K562 (cell line): ENCODE data around the gene KRTAP10-12. TPM values are rescaled to one million over a fixed set of nuclear protein-coding genes. Genes with fewer than 3 reads are reported as not detected.
A peak's percentile ranks its signal among the peaks of the same experiment; 100 is the strongest.

Experiments used
- ATAC-seq: fragments of 200-7000 bp; cut with Tn5 transposase; 3 replicates; pipeline ENCODE4 v1.9.1; 2020; ENCODE audit warnings: moderate library complexity
- BruUV-seq: library from RNA; stranded (reverse); fragments of 400-500 nt; replicated peaks from 2 replicates; lab custom pipeline; 2021; lab: Mats Ljungman, UMichigan
- CTCF ChIA-PET: fragments of 300-600 bp; formaldehyde crosslinking; extraction: SDS; loops from one replicate; lab custom pipeline; 2021; ENCODE audit warnings: low intra/inter-chr PET ratio; lab: Yijun Ruan, JAX
- POLR2A ChIA-PET: fragments of 300-600, 350-650 bp; sonication (Branson Sonifier 250); formaldehyde crosslinking; extraction: SDS; loops from one replicate; lab custom pipeline; 2021; ENCODE audit warnings: antibody characterized with exemption, inconsistent platforms; lab: Yijun Ruan, JAX
- DNase-seq, 4 experiments: peaks; one replicate each; pipeline versions ENCODE4 v3.0.0 to v3.0.0-alpha.2; 2011 to 2018; ENCODE audit warnings: low spot score in 3 of 4, mixed read lengths in 3 of 4; ENCODE audit errors: extremely low read depth in 1 of 4
- FAIRE-seq: peaks from 2 replicates; lab custom pipeline; 2011; peaks lifted over from hg19 to GRCh38; lab: Jason Lieb, UNC
- H2AFZ ChIP-seq: 2 replicates; pipeline ENCODE4 v1.6.0; 2011; ENCODE audit warnings: low read depth, low read length, control low read depth, inconsistent platforms
- H3K27ac ChIP-seq: fragments of 200-600 bp; 3 replicates; pipeline ENCODE4 v1.8.0; 2011; ENCODE audit warnings: low read depth, mild to moderate bottlenecking, control low read depth, inconsistent platforms, low read length, moderate library complexity, mixed read lengths; ENCODE audit errors: extremely low read depth
- H3K27me3 ChIP-seq, 2 experiments: fragments of 300-600 bp in 1 of 2; 2 replicates in 1 of 2; 3 replicates in 1 of 2; pipeline versions ENCODE4 v1.6.0 to v1.8.0; 2011; ENCODE audit warnings: inconsistent platforms in 2 of 2, low read length in 2 of 2, mild to moderate bottlenecking in 1 of 2, mixed read lengths in 1 of 2, moderate library complexity in 1 of 2; ENCODE audit not compliant: control insufficient read depth in 2 of 2, insufficient read depth in 2 of 2
- H3K36me3 ChIP-seq: fragments of 300-600 bp; 3 replicates; pipeline ENCODE4 v1.8.0; 2011; ENCODE audit warnings: mild to moderate bottlenecking, low read length, inconsistent platforms; ENCODE audit not compliant: control insufficient read depth, insufficient read depth
- H3K4me1 ChIP-seq, 2 experiments: fragments of 200-600 bp in 1 of 2; replicated peaks in 1 of 2; 2 replicates in 1 of 2; 3 replicates in 1 of 2; pipeline versions ENCODE4 v1.5.1 to v1.8.0; 2011; ENCODE audit warnings: inconsistent platforms in 2 of 2, low read length in 2 of 2, mild to moderate bottlenecking in 1 of 2, mixed read lengths in 1 of 2, moderate library complexity in 1 of 2; ENCODE audit not compliant: control insufficient read depth in 2 of 2, insufficient read depth in 2 of 2
- H3K4me2 ChIP-seq: 2 replicates; pipeline ENCODE4 v1.6.1; 2011; ENCODE audit warnings: low read length, control low read depth, inconsistent platforms, mixed read lengths; ENCODE audit not compliant: insufficient read depth
- H3K4me3 ChIP-seq: fragments of 200-600 bp; sonication (generic), shearing (Covaris generic); 2 replicates; pipeline ENCODE4 v1.5.1; 2016; ENCODE audit warnings: control low read depth, inconsistent platforms
- H3K79me2 ChIP-seq: fragments of 200-600 bp; 3 replicates; pipeline ENCODE4 v1.8.0; 2011; ENCODE audit warnings: low read length, inconsistent platforms; ENCODE audit not compliant: control insufficient read depth, insufficient read depth
- H3K9ac ChIP-seq, 2 experiments: 2 replicates each; pipeline versions ENCODE4 v1.6.0 to v1.6.1; 2011; ENCODE audit warnings: low read depth in 2 of 2, low read length in 2 of 2, control low read depth in 1 of 2, inconsistent platforms in 1 of 2, mild to moderate bottlenecking in 1 of 2, mixed read lengths in 1 of 2; ENCODE audit not compliant: insufficient read depth in 1 of 2
- H3K9me1 ChIP-seq: one replicate; pipeline ENCODE4 v1.6.0; 2011; ENCODE audit warnings: inconsistent platforms, mild to moderate bottlenecking, low read length, moderate library complexity; ENCODE audit not compliant: control insufficient read depth, insufficient read depth
- H3K9me3 ChIP-seq: replicated peaks from 2 replicates; pipeline ENCODE4 v1.5.1; 2011; ENCODE audit warnings: low read depth, low read length, inconsistent platforms; ENCODE audit not compliant: control insufficient read depth, insufficient read depth
- H4K20me1 ChIP-seq: replicated peaks from 2 replicates; pipeline ENCODE4 v1.6.1; 2011; ENCODE audit warnings: low read length, inconsistent platforms, mixed read lengths; ENCODE audit not compliant: control insufficient read depth, insufficient read depth
- ATF6 ChIP-seq: sonication (generic); formaldehyde crosslinking; IDR thresholded peaks from 2 replicates; pipeline ENCODE4 v1.4.0; 2020; ENCODE audit warnings: mild to moderate bottlenecking, missing genetic modification reagents
- BRD9 ChIP-seq: fragments of 450-650 bp; IDR thresholded peaks from 2 replicates; pipeline ENCODE4 v1.6.1; 2018; ENCODE audit warnings: low read depth; ENCODE audit not compliant: partially characterized antibody
- CCNT2 ChIP-seq: IDR thresholded peaks from 2 replicates; pipeline ENCODE4 v1.6.1; 2011; ENCODE audit warnings: borderline replicate concordance, low read depth, mild to moderate bottlenecking, moderate library complexity, mixed read lengths, low read length; ENCODE audit not compliant: insufficient read length; ENCODE audit errors: extremely low read depth
- DACH1 ChIP-seq: fragments of 450-650 bp; IDR thresholded peaks from 2 replicates; pipeline ENCODE4 v1.6.1; 2018; ENCODE audit not compliant: partially characterized antibody
- ETV5 ChIP-seq: sonication (generic); formaldehyde crosslinking; IDR thresholded peaks from 2 replicates; pipeline ENCODE4 v1.4.0; 2020; ENCODE audit warnings: low read depth, mild to moderate bottlenecking, missing genetic modification reagents
- HMG20B ChIP-seq: fragments of 250-450 bp; sonication (Bioruptor Pico); IDR thresholded peaks from 2 replicates; pipeline ENCODE4 v1.5.0; 2021; ENCODE audit warnings: mild to moderate bottlenecking
- HSF4 ChIP-seq: fragments of 250-450 bp; sonication (Bioruptor Pico); IDR thresholded peaks from 2 replicates; pipeline ENCODE4 v2.1.2; 2022; ENCODE audit warnings: mild to moderate bottlenecking, moderate library complexity, borderline replicate concordance
- PML ChIP-seq: IDR thresholded peaks from 2 replicates; pipeline ENCODE4 v1.6.1; 2012; ENCODE audit warnings: low read length, inconsistent platforms
- SNIP1 ChIP-seq: fragments of 450-650 bp; IDR thresholded peaks from 2 replicates; pipeline ENCODE4 v1.7.1; 2017; ENCODE audit warnings: low read depth, mild to moderate bottlenecking
- SP2 ChIP-seq: IDR thresholded peaks from 2 replicates; pipeline ENCODE4 v1.6.1; 2011; ENCODE audit warnings: mild to moderate bottlenecking, low read depth, low read length, moderate library complexity; ENCODE audit not compliant: poor library complexity, severe bottlenecking; ENCODE audit errors: extremely low read depth
- SREBF1 ChIP-seq: fragments of 150-350 bp; IDR thresholded peaks from 2 replicates; pipeline ENCODE4 v1.6.1; 2014; ENCODE audit warnings: antibody characterized with exemption, low read depth, low read length, borderline replicate concordance
- SRSF3 ChIP-seq: fragments of 200-400 bp; formaldehyde crosslinking; IDR thresholded peaks from 2 replicates; pipeline ENCODE4 v1.6.1; 2016; ENCODE audit warnings: mild to moderate bottlenecking, low read length, moderate library complexity; ENCODE audit not compliant: insufficient read depth
- ZBTB17 ChIP-seq: fragments of 450-650 bp; formaldehyde crosslinking; IDR thresholded peaks from 2 replicates; pipeline ENCODE4 v1.4.0; 2020; ENCODE audit warnings: mild to moderate bottlenecking
- ZFP30 ChIP-seq: fragments of 250-450 bp; sonication (Bioruptor Pico); IDR thresholded peaks from 2 replicates; pipeline ENCODE4 v1.8.0; 2022; ENCODE audit warnings: moderate library complexity, mild to moderate bottlenecking, inconsistent platforms, borderline replicate concordance
- ZNF133 ChIP-seq: fragments of 250-450 bp; sonication (Bioruptor Pico); IDR thresholded peaks from 2 replicates; pipeline ENCODE4 v1.4.0; 2020; ENCODE audit warnings: mild to moderate bottlenecking
- ZNF354B ChIP-seq: fragments of 250-450 bp; sonication (Bioruptor Pico); IDR thresholded peaks from 2 replicates; pipeline ENCODE4 v1.4.0; 2020
- ZNF764 ChIP-seq: fragments of 250-450 bp; sonication (Bioruptor Pico); IDR thresholded peaks from 2 replicates; pipeline ENCODE4 v1.4.0; 2020; ENCODE audit warnings: low read depth, mild to moderate bottlenecking, moderate library complexity
- WGBS: fragments of 100-300 bp; shearing (Covaris generic); methylation state at CpG from one replicate; pipeline ENCODE4 v1.1.6; 2016; ENCODE audit warnings: low coverage, mixed read lengths; ENCODE audit not compliant: insufficient coverage; ENCODE audit errors: missing lambda C conversion rate; 5-methylcytosine and 5-hydroxymethylcytosine counted together
- in situ Hi-C: fragments of 300-500 bp; cut with MboI; formaldehyde crosslinking; loops from 4 replicates; pipeline ENCODE4 v1.15.0; 2018; ENCODE audit warnings: inconsistent platforms, mixed read lengths
- intact Hi-C: fragments of 100-400 bp; cut with micrococcal nuclease; formaldehyde crosslinking; loops from 2 replicates; pipeline ENCODE4 v1.14.2; 2022
- polyA plus RNA-seq, 8 experiments: library from polyadenylated mRNA; depleted of rRNA in 4 of 8; stranded (reverse) in 5 of 8; unstranded in 3 of 8; fragments of >200 nt; fragmentation: Nextera tagmentation in 2 of 8; fragmentation: Illumina TruSeq in 1 of 8; extraction: Ambion mirVana in 2 of 8; extraction: Trizol in 1 of 8; gene quantifications; 2 replicates each; pipeline versions ENCODE4 v1.2.1 to v1.2.3, GENCODE V29; 2011 to 2014; ENCODE audit warnings: inconsistent platforms in 1 of 8, missing spikeins in 1 of 8
- total RNA-seq, 7 experiments: library from RNA; depleted of rRNA in 6 of 7; stranded (reverse); fragments of >200 nt in 6 of 7; fragmentation: Illumina TruSeq in 2 of 7; extraction: Trizol in 2 of 7; gene quantifications; 2 replicates each; pipeline versions ENCODE4 v1.2.1 to v1.2.3, GENCODE V29; 2011 to 2021; ENCODE audit warnings: low replicate concordance in 1 of 7

Gene KRTAP10-12
- total and polyA plus RNA-seq, 9 of the 15 experiments (the other 6 are each of a cell fraction or from before 2014, with no cell fraction given), result not detected

GRCh38 chr21:44701023-44701400 is 4.0 kb downstream of the KRTAP10-12 start:
- in situ Hi-C loops (no loop called here), intact Hi-C loops (no loop called here)
- Histone ChIP-seq H3K4me2 (no peak overlapping the region), H3K36me3 (no peaks in the 10 kb centered on the region), H4K20me1 (no peaks in the 10 kb centered on the region; the same call in 1 of the 2 replicates), H3K9me1 (peaks cover 3% of the 10 kb centered on the region), H3K9me3 (no peaks in the 10 kb centered on the region), H3K27ac (no peak overlapping the region), H3K4me3 (no peak overlapping the region), H2AFZ (no peak overlapping the region), H3K27me3 (peaks cover 43 to 83% of the 10 kb centered on the region in 2 experiments), H3K9ac (no peak overlapping the region), H3K4me1 (peaks cover 0 to 7% of the 10 kb centered on the region in 2 experiments; a peak in 1 of 5 replicates)
- POLR2A ChIA-PET, result interaction anchor here (1.1 kb wide), 1 partner anchor 12 kb away, joined by 3 read pairs; no protein-coding TSS in a partner anchor
- DNase-seq, result no peak
- CTCF ChIA-PET, result no interaction called here
- no peak for ATAC-seq
- TF ChIP-seq ZBTB17 (CRISPR knock-in tag) (no peak), ETV5 (CRISPR knock-in tag) (no peak), ZNF354B (CRISPR knock-in tag) (no peak), HSF4 (CRISPR knock-in tag) (no peak), ATF6 (CRISPR knock-in tag) (no peak), ZNF764 (CRISPR knock-in tag) (no peak), HMG20B (CRISPR knock-in tag) (no peak), ZNF133 (no peak), CCNT2 (no peak), SNIP1 (no peak), BRD9 (no peak), SP2 (no peak), DACH1 (no peak), ZFP30 (no peak), SREBF1 (no peak), PML (no peak), SRSF3 (no peak)
- TF ChIP-seq, all 486 proteins: peak for 0
- WGBS, result 2% methylated on average over 14 of the region's 14 CpGs
- BruUV-seq, result no TSS peak
- FAIRE-seq, result peak; percentile 19
- no peaks in the 10 kb centered on the region for H3K79me2 ChIP-seq
